Common myeloid progenitor, CD34-positive (primary cell): ENCODE measurements around the gene CLIC3.

Source experiments
- CTCF ChIA-PET: fragments of 350-600 bp; sonication (Branson Sonifier 250); formaldehyde crosslinking; loops from one replicate; lab custom pipeline; 2021; ENCODE audit warnings: antibody characterized with exemption; lab: Charles Lee
- POLR2A ChIA-PET: fragments of 350-600 bp; sonication (Branson Sonifier 250); formaldehyde crosslinking; loops from one replicate; lab custom pipeline; 2021; ENCODE audit warnings: antibody characterized with exemption; lab: Charles Lee
- DNase-seq, 3 donors: peaks; one replicate each; pipeline versions ENCODE4 v3.0.0 to v3.0.0-alpha.2; 2013
- H3K27ac ChIP-seq, 2 experiments: 1 replicate in 1 of 2; 2 replicates in 1 of 2; pipeline ENCODE4 v1.7.0; 2013; ENCODE audit warnings: inconsistent platforms in 2 of 2, low read length in 2 of 2, mild to moderate bottlenecking in 2 of 2, low read depth in 1 of 2, moderate library complexity in 1 of 2; ENCODE audit not compliant: severe bottlenecking in 2 of 2, insufficient read depth in 1 of 2, poor library complexity in 1 of 2
- H3K27me3 ChIP-seq, 5 experiments: replicated peaks in 2 of 5; 1 replicate in 3 of 5; 2 replicates in 2 of 5; pipeline versions ENCODE4 v1.6.1 to v1.7.0; 2013; ENCODE audit warnings: low read length in 4 of 5, mild to moderate bottlenecking in 2 of 5, moderate library complexity in 2 of 5, inconsistent platforms in 1 of 5; ENCODE audit not compliant: insufficient read depth in 5 of 5, control insufficient read depth in 4 of 5
- H3K36me3 ChIP-seq, 4 experiments: 1 replicate in 2 of 4; 2 replicates in 2 of 4; pipeline versions ENCODE4 v1.6.1 to v1.7.0; 2013; ENCODE audit warnings: low read length in 3 of 4, control low read depth in 1 of 4, mild to moderate bottlenecking in 1 of 4; ENCODE audit not compliant: control insufficient read depth in 4 of 4, insufficient read depth in 4 of 4
- H3K4me1 ChIP-seq, 4 experiments: 1 replicate in 3 of 4; 2 replicates in 1 of 4; pipeline versions ENCODE4 v1.6.1 to v1.7.1; 2013; ENCODE audit warnings: low read length in 3 of 4, mild to moderate bottlenecking in 3 of 4, control low read depth in 1 of 4, inconsistent platforms in 1 of 4, moderate library complexity in 1 of 4; ENCODE audit not compliant: control insufficient read depth in 4 of 4, insufficient read depth in 4 of 4; ENCODE audit errors: control extremely low read depth in 1 of 4
- H3K4me3 ChIP-seq, 7 experiments: 1 replicate in 4 of 7; 2 replicates in 3 of 7; pipeline versions ENCODE4 v1.5.1 to v1.7.0; 2013; ENCODE audit warnings: mild to moderate bottlenecking in 7 of 7, low read length in 6 of 7, moderate library complexity in 6 of 7, inconsistent platforms in 2 of 7, low read depth in 2 of 7, control low read depth in 1 of 7; ENCODE audit not compliant: insufficient read depth in 4 of 7, control insufficient read depth in 1 of 7; ENCODE audit errors: extremely low read depth in 1 of 7
- H3K9me3 ChIP-seq, 5 experiments: 1 replicate in 4 of 5; 2 replicates in 1 of 5; pipeline versions ENCODE4 v1.6.1 to v1.7.1; 2013; ENCODE audit warnings: low read length in 4 of 5, mild to moderate bottlenecking in 2 of 5, inconsistent platforms in 1 of 5, low read depth in 1 of 5, moderate library complexity in 1 of 5; ENCODE audit not compliant: control insufficient read depth in 4 of 5, insufficient read depth in 2 of 5; ENCODE audit errors: control extremely low read depth in 1 of 5
- WGBS: methylation state at CpG from one replicate; pipeline ENCODE4 v1.1.5; 2013; ENCODE audit not compliant: insufficient coverage; 5-methylcytosine and 5-hydroxymethylcytosine counted together

The CLIC3 gene

GRCh38 chr9:137022662-137023008 is 26.3 kb upstream of the CLIC3 start:
- no peak overlapping the region for H3K27ac ChIP-seq
- H3K36me3 ChIP-seq = peaks cover 0 to 46% (median 30%) of the 10 kb centered on the region in 4 experiments
- no peaks in the 10 kb centered on the region for H3K9me3 ChIP-seq
- peaks cover 0 to 29% (median 24%) of the 10 kb centered on the region in 4 experiments for H3K4me1 ChIP-seq
- no peak for DNase-seq
- no peak overlapping the region for H3K4me3 ChIP-seq
- 98% methylated on average over 20 of the region's 23 CpGs for WGBS
- CTCF ChIA-PET = interaction anchor here (11.1 kb wide), 1 partner anchor 15 kb away, joined by 109 read pairs; no protein-coding TSS in a partner anchor
- H3K27me3 ChIP-seq = no peaks in the 10 kb centered on the region
- POLR2A ChIA-PET = no interaction called here

DNA sequence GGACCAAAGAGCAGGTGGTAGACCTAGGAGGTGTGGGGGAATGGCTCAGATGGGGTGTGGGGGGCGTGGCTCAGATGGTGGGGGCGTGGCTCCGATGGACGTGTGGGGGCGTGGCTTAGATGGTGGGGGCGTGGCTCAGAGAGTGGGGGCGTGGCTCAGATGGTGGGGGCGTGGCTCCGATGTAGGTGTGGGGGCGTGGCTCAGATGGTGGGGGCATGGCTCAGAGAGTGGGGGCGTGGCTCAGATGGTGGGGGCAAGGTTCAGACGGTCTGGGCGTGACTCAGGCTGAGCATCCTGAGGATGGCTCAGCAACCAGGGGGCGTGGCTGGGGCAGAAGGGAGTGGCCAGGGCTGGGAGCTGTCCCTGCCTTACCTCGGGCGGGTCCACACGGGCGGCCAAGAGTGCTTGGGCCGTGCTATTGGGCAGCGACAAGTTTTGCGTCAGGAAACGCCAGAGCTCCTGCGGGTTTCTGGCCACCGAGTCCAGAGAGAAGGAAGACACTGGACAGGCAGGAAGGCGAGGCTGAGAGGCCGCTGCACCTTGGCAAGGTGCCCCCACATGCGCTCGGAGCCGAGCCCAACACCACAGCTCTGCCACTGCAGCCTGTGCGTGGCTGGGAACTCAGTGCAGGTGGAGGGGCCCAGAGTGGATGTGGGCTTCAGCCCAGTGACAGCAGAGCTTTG is 25.8 kb upstream of the CLIC3 start:
- no peaks in the 10 kb centered on the region for H3K9me3 ChIP-seq
- ChIA-PET CTCF (interaction anchor here (11.1 kb wide), 1 partner anchor 15 kb away, joined by 109 read pairs; no protein-coding TSS in a partner anchor), POLR2A (no interaction called here)
- no peak overlapping the region for H3K27ac ChIP-seq
- 90% methylated on average over 19 of the region's 30 CpGs for WGBS
- no peak overlapping the region for H3K4me3 ChIP-seq
- peaks cover 0 to 23% (median 19%) of the 10 kb centered on the region in 4 experiments for H3K4me1 ChIP-seq
- peak; percentile 63 to 77 (median 73) for DNase-seq
- no peaks in the 10 kb centered on the region for H3K27me3 ChIP-seq
- peaks cover 2 to 51% (median 34%) of the 10 kb centered on the region in 4 experiments for H3K36me3 ChIP-seq

DNA sequence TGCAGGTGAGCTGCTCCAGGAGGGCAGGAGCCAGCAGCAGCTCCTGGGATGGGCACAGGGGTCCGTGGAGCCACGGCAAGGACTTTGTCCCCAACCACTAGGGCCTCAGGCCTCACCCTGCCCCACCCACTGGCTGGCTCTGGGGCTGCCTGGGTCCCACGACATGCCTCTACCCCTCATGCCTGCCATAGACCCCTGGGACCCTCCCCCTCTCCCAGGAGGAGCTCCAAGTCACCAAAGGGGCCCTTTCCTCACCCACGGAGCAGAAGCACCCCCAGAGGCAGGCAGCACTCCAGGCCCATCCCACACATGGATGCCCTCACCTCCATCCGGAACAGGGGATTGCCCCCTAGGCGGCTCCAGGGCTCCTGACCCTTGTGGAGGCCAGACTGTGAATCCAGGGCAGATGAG is 25.2 kb upstream of the CLIC3 start:
- 93% methylated on average over 2 of the region's 6 CpGs for WGBS
- Histone ChIP-seq H3K9me3 (no peaks in the 10 kb centered on the region), H3K36me3 (peaks cover 2 to 56% (median 38%) of the 10 kb centered on the region in 4 experiments), H3K4me3 (no peak overlapping the region), H3K27ac (no peak overlapping the region), H3K4me1 (peaks cover 0 to 18% (median 14%) of the 10 kb centered on the region in 4 experiments), H3K27me3 (no peaks in the 10 kb centered on the region)
- ChIA-PET POLR2A (interaction anchor here (0.6 kb wide), 1 partner anchor 14 kb away, joined by 3 read pairs; no protein-coding TSS in a partner anchor), CTCF (interaction anchor here (0.8 to 11.1 kb wide), 3 partner anchors 16 to 25 kb away, joined by 3 to 109 read pairs (median 3); partner anchors contain the start of gene CLIC3)
- DNase-seq = no peak

DNA sequence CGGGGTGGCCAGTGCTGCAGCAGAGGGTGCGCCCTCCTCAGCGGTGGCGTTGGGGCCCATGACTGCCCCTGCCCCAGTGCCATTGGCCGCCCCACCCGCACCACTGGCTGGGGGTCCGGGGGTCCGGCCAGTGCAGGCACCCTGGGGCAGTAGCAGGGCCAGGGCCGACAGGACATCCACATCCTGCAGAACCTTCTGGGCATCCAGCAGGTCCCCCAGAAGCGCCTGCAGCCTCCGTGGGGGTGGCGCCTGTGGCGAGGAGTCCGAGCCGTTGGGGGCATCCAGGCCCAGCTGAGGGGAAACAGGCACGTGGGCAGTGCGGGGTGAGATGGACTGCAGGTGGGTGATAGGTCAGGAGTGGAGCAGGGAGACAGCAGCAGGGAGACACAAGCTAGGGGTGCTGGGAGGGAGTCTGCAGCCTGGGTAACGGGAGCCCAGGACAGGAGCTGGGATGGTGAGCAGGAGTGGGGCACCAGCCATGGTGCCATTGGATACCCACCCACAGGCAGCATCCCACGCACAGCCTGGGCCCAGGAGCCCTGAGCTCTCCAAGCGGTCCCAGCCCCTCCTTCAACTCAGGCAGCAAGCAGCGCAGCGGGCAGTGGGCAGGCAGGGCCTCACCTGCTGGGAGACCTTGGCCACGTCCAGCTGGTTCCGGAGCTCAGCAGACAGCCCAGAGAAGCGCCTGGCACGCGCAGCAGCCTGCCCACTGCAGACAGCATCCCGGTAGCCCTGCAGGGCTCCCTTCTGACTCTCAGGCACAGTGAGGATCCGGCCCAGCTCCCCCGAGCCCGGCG is 24.6 kb upstream of the CLIC3 start:
- POLR2A ChIA-PET = interaction anchor here (0.6 kb wide), 1 partner anchor 14 kb away, joined by 3 read pairs; no protein-coding TSS in a partner anchor
- CTCF ChIA-PET = interaction anchor here (0.8 to 11.1 kb wide), 5 partner anchors 17 to 233 kb away, joined by 3 to 109 read pairs (median 3); partner anchors contain the start of gene CLIC3

GRCh38 chr9:137019891-137020683 is 23.7 kb upstream of the CLIC3 start:
- Histone ChIP-seq H3K4me1 (peaks cover 0 to 5% (median 1%) of the 10 kb centered on the region in 4 experiments), H3K36me3 (peaks cover 2 to 70% (median 42%) of the 10 kb centered on the region in 4 experiments)
- WGBS = 98% methylated on average over 17 of the region's 34 CpGs

More for the DNA sequence above, 24.6 kb upstream of the CLIC3 start:
- no peak overlapping the region for H3K4me3 ChIP-seq
- H3K27me3 ChIP-seq = no peaks in the 10 kb centered on the region
- no peak overlapping the region for H3K27ac ChIP-seq
- no peak for DNase-seq
- H3K9me3 ChIP-seq = no peaks in the 10 kb centered on the region
- H3K4me1 ChIP-seq = peaks cover 0 to 12% (median 8%) of the 10 kb centered on the region in 4 experiments
- peaks cover 2 to 62% (median 39%) of the 10 kb centered on the region in 4 experiments for H3K36me3 ChIP-seq
- WGBS = 98% methylated on average over 30 of the region's 32 CpGs

GRCh38 chr9:137018761-137019559 is 22.6 kb upstream of the CLIC3 start:
- ChIA-PET CTCF (interaction anchor here (0.7 to 11.1 kb wide), 4 partner anchors 10 to 73 kb away, joined by 3 to 109 read pairs (median 4); no protein-coding TSS in a partner anchor), POLR2A (interaction anchor here (1.3 kb wide), 1 partner anchor 11 kb away, joined by 3 read pairs; no protein-coding TSS in a partner anchor)
- Histone ChIP-seq H3K27ac (no peak overlapping the region), H3K4me3 (no peak overlapping the region), H3K4me1 (peaks cover 0 to 3% (median 0%) of the 10 kb centered on the region in 4 experiments), H3K27me3 (no peaks in the 10 kb centered on the region), H3K9me3 (no peaks in the 10 kb centered on the region), H3K36me3 (peaks cover 2 to 80% (median 45%) of the 10 kb centered on the region in 4 experiments)
- no peak for DNase-seq
- WGBS = 95% methylated on average over 32 of the region's 36 CpGs

More at GRCh38 chr9:137019891-137020683, 23.7 kb upstream of the CLIC3 start:
- DNase-seq = no peak
- ChIA-PET CTCF (interaction anchor here (1.1 to 11.1 kb wide), 4 partner anchors 17 to 233 kb away, joined by 3 to 109 read pairs (median 3); partner anchors contain the start of gene CLIC3), POLR2A (interaction anchor here (1.3 kb wide), 1 partner anchor 12 kb away, joined by 3 read pairs; no protein-coding TSS in a partner anchor)
- no peak overlapping the region for H3K4me3 ChIP-seq
- H3K27ac ChIP-seq = no peak overlapping the region
- no peaks in the 10 kb centered on the region for H3K27me3 ChIP-seq
- no peaks in the 10 kb centered on the region for H3K9me3 ChIP-seq
